CD4-positive, alpha-beta T cell treated with Interleukin-10 for 1 hour (primary cell): ENCODE measurements around the gene STK25.

ENCODE experiments used
- DNase-seq: peaks from one replicate; pipeline ENCODE4 v3.0.0-alpha.2; 2020

The STK25 gene

GRCh38 chr2:241508240-241509154 lies at the start of gene STK25:
STK25 (minus strand) TSS chr2:241508584; CDS start chr2:241508035, 549 bp downstream.
- peak; percentile 98 for DNase-seq

DNA sequence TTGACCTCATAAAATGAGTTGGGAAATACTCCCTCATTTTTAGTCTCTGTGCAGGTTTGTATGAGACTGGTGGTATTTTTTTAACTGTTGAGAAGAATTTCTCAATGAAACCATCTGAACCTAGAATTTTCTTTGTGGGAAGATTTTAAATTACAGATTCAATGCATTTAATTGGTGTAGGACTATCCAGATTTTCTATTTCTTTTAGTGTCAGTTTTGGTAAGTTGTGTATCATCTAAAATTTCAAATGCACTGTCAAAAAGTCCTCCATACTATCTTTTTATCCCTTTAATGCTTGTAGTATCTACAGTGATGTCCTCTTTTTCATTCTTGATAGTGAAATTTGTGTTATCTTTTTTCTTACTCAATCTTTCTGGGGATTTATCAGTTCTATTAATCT lies 48.4 kb upstream of the STK25 start:
- DNase-seq = no peak

- DNase-seq = no peak
Measured at GRCh38 chr2:241555711-241556110, 47.3 kb upstream of the STK25 start.

DNA sequence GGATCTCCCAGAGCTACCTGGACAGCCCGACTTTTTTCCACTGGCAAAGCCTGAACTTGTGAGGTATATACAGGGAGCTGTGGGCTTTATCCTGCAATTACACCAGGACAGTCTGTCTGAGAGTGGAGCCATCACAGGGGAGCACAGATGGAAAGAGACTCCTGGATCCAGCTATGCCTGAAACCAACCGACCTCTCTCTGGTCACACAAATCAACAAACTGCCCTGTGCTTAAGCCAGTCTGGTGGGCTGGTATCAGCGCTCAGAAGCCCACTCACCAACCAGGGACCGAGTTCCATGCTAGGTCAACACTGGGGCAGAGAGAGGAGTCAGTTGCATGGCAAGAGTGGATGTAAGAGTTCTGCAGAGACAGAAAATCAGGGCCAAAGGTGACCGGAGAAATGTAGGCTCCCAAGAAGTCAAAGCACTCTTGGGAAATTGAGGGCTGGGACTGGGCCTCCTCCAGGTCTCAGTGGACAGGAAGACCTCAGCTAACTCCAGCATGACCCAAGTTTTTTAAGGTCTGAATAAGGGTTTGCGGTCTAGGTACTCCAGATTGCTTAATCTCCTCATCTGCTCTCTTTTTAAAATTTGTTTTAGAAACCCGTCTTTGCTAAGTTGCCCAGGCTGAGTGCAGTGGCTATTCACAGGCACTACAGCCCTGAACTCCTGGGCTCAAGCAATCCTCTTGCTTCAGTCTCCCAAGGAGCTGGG lies 46.4 kb upstream of the STK25 start:
- no peak for DNase-seq

- no peak for DNase-seq
Measured at GRCh38 chr2:241553981-241554380, 45.6 kb upstream of the STK25 start.

GRCh38 chr2:241553512-241553830 lies 45.1 kb upstream of the STK25 start:
- DNase-seq = no peak

GRCh38 chr2:241551998-241552737 lies 43.8 kb upstream of the STK25 start:
- DNase-seq = no peak

- DNase-seq = no peak
Measured at GRCh38 chr2:241551599-241551997, 43.2 kb upstream of the STK25 start.

- no peak for DNase-seq
Measured at GRCh38 chr2:241550616-241551580, 42.5 kb upstream of the STK25 start.

GRCh38 chr2:241548451-241548835 lies 40.1 kb upstream of the STK25 start:
- no peak for DNase-seq

DNA sequence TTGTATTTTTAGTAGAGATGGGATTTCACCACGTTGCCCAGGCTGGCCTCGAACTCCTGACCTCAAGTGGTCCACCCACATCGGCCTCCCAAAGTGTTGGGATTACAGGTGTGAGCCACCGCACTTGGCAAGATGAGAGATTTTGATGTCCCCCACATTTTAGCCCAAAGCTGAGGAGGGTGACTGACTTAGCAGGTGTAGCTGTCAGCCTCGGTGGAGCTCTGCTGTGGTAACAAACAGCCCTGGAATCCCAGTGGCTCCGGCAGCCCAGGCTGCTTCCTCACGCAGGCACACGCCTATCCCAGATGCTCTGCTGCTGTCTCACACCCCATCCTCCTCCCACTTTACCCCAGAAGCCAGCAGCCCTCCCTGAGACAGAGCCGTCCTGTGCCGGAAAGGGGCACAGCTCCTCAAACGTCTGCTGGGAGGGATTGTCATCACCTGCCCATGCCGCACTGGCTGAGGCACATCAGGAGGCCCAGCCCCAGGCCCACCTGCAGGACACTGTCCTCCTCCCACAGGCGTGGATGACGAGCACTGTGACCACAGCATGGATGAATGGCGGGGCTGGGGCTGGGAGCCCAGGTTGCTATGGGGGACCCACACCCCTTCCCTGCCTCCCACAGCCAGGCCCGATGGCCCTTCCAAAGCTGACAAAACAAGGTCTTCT lies 39.5 kb upstream of the STK25 start:
- no peak for DNase-seq

- DNase-seq = no peak
Measured at GRCh38 chr2:241546771-241547498, 38.6 kb upstream of the STK25 start.

GRCh38 chr2:241545523-241546473 lies 37.4 kb upstream of the STK25 start:
- DNase-seq = no peak

DNA sequence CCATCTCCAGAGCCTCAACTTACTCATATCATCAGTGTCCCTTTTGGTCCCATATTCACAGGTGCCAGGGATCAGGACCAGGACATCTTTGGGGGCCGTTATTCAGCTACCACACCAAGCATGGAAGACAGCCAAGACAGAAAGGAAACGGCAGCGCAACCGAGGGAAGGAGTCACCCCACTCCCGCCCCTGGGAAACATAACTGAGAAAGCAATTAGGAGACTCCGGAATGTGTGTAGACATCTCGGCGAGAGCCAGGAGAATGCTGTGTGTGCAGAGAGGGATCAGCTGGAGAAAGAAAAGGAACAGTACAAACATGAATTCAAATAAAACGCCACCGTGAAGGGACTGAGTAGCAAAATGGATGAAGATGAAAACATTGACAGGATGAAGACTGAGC lies 36.7 kb upstream of the STK25 start:
- no peak for DNase-seq

- DNase-seq = no peak
Measured at GRCh38 chr2:241542278-241542605, 33.9 kb upstream of the STK25 start.

DNA sequence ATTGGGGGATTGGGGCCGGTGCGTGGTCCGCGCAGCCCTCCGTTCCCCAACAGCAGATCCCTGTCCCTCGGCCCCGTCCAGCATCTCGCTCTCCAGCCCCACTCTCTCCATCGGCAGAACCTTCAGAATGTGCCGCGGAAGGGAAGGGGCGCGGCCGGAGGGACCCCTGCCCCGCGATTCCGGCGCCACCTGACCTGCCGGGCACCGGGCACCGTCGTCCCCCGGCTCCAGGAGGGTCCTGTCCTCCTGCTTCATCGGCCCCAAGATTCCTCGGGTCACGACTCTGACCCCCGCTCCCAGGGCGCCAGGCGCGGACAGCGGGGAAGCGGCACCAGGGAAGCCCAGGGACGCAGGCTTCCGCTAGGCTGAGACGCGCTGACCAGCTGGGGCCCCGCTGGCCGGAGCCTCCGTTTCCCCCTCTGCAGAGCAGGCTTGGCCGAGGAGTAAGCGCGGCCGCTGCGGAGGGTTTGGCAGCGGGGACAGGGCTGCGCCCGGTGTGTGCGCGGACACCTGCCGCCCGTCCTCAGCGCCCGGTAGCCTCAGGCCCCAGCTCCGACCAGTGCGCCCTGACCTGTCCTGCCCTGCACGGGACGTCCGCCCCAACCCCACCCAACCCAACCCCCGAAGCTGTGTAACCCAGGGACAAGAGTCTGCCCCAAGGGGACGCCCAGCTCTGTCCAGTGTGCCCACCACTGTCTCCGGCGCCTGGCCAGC lies 33.3 kb upstream of the STK25 start:
- DNase-seq = no peak

GRCh38 chr2:241540771-241541561 lies 32.6 kb upstream of the STK25 start:
- DNase-seq = peak; percentile 56

DNA sequence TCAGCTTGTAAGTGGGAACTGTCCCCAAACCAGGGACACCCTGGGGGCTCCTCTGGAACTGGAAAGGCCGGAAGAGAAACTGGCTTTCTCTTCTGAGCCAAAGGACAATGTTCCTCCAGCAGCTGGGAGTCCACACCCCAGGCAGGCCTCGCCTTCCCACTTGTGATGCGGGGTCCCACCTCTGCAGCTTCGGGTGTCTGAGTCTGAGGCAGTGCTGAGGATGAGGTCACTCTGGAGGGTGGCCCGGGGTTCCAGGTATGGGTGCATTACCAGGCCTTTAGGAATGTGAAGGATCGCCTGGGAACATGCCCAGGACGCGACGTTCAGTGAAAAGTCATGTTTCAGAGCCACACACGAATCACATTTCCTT lies 32.0 kb upstream of the STK25 start:
- no peak for DNase-seq
